GM13977 (cell line): ENCODE results near the gene HEPN1.

ENCODE experiments used
- DNase-seq: peaks from one replicate; pipeline ENCODE4 v3.0.0; 2012; ENCODE audit warnings: low spot score
- in situ Hi-C: fragments of 300-500 bp; cut with MboI; formaldehyde crosslinking; loops from one replicate; pipeline ENCODE4 v1.12.0; 2022; ENCODE audit warnings: low sequenced_read_pairs, low pct_unique_long_range_greater_than_20kb, mixed read lengths, inconsistent platforms; ENCODE audit not compliant: unreplicated experiment
- TF ChIP-seq, protein P1 (sequence below): IDR thresholded peaks from 2 replicates; pipeline ENCODE4 v1.5.1; 2012; ENCODE audit warnings: mild to moderate bottlenecking, control low read depth; ENCODE audit not compliant: insufficient read depth; ENCODE audit errors: extremely low read depth, missing control alignments

The HEPN1 gene

GRCh38 chr11:124877910-124878758 lies 40.9 kb upstream of the HEPN1 start:
- in situ Hi-C loops, result no loop called here
- DNase-seq, result no peak

GRCh38 chr11:124878759-124879492 lies 40.1 kb upstream of the HEPN1 start:
- in situ Hi-C loops, result no loop called here
- no peak for DNase-seq

More at GRCh38 chr11:124877910-124878758, 40.9 kb upstream of the HEPN1 start:
- TF ChIP-seq, protein P1, sequence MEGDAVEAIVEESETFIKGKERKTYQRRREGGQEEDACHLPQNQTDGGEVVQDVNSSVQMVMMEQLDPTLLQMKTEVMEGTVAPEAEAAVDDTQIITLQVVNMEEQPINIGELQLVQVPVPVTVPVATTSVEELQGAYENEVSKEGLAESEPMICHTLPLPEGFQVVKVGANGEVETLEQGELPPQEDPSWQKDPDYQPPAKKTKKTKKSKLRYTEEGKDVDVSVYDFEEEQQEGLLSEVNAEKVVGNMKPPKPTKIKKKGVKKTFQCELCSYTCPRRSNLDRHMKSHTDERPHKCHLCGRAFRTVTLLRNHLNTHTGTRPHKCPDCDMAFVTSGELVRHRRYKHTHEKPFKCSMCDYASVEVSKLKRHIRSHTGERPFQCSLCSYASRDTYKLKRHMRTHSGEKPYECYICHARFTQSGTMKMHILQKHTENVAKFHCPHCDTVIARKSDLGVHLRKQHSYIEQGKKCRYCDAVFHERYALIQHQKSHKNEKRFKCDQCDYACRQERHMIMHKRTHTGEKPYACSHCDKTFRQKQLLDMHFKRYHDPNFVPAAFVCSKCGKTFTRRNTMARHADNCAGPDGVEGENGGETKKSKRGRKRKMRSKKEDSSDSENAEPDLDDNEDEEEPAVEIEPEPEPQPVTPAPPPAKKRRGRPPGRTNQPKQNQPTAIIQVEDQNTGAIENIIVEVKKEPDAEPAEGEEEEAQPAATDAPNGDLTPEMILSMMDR, result no peak

DNA sequence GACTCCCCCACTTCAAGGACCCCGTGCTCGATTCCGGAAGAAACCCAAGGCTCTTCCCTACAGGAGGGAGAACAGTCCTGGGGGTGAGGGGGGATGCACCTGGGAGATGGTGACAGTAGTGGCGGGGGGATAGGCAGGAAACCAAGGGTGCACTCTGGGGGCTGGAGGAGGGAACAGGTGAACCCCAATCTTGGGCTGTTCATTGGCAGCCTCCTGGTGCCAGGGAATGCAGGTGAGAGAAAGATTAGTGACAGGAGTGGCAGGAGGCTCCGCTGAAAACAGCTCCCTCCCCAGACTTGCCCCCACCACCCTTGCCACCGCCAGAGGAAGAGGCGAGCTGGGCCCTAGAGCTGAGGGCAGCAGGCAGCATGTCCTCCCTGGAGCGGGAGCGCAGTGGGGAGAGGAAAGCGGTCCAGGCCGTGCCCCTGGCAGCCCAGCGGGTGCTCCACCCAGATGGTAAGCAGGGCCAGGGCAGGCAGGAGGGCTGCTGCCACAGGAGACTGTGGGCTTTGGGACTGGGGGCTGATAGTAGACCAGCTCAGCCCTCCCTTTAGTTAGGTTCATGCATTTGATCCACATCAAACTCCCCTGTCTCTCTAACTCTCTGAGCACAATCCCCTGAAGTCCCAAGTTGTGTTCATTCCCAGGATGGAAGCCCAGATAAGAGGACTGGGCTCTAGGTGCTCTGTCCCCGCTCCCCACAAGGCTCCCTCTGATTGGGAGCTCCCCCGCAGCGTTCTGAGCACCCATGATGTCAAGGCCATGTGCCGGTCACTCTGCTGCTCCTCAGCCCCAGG lies 39.4 kb upstream of the HEPN1 start:
- no peak for DNase-seq
- TF ChIP-seq, protein P1, result no peak
- in situ Hi-C loops, result no loop called here

More at GRCh38 chr11:124878759-124879492, 40.1 kb upstream of the HEPN1 start:
- TF ChIP-seq, protein P1, result no peak

- TF ChIP-seq, protein P1, result no peak
- in situ Hi-C loops, result no loop called here
- no peak for DNase-seq
Observed at GRCh38 chr11:124880290-124880611, 38.8 kb upstream of the HEPN1 start.

GRCh38 chr11:124880958-124881357 lies 38.1 kb upstream of the HEPN1 start:
- in situ Hi-C loops, result no loop called here

More at GRCh38 chr11:124880958-124881357, 38.1 kb upstream of the HEPN1 start:
- TF ChIP-seq, protein P1, result no peak
- DNase-seq, result no peak
